ENCODE measurements around the gene CACNA2D3. TPM values are rescaled to one million over a fixed set of nuclear protein-coding genes. Genes with fewer than 3 reads are reported as not detected.

The CACNA2D3 gene
- total RNA-seq, 2 donors from 2014 or later = not detected

DNA sequence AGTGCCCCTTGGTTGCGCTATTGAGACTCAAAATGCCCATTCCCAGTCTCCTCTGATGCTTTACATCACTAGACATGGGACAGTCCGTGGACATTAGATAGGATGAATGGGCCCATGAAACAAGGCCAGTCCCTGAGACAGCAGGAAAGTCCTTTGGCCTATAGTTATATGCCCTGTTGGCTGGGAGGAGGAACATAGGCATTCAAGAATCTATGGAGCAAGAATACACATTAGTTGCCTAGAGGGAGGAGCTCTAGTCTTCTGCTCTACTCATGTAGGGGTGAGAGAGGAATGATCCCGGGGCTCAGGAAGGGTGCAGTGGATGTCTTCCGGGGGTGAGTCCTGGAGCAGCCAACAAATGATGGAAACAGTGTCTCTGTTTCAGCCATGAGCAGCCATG lies 863.5 kb downstream of the CACNA2D3 start:
- DNase-seq (ENCODE audit: low spot score in 2 of 2) (no peak), ATAC-seq (no peak)
- Mint-ChIP-seq H3K27ac (no peak overlapping the region), H3K9me3 (peaks cover 5 to 23% of the 10 kb centered on the region in 2 donors), H3K36me3 (no peaks in the 10 kb centered on the region)

GRCh38 chr3:54986294-54986693 lies 863.9 kb downstream of the CACNA2D3 start:
- DNase-seq (ENCODE audit: low spot score in 2 of 2) (no peak), ATAC-seq (no peak)
- Mint-ChIP-seq H3K27ac (no peak overlapping the region), H3K36me3 (no peaks in the 10 kb centered on the region), H3K9me3 (peaks cover 2 to 18% of the 10 kb centered on the region in 2 donors)

DNA sequence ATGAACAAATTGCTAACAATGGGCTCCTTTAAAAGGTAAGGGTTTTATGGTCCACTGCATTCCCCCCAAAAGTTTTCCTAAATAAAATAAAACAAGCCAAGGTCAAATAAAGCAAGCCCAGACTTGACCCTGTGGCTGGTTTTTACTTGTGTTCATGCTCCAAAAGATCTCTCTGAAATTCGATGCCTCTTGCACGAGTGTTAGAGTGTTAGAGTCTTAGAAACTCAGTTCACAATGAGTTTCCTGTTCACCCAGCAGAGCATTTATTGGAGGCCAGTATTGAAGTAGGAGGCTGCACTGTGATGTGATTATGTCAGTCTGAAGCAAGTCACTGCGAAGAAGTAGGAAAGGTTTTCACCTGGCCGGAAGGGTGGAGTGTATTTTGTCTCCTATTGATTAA lies 865.4 kb downstream of the CACNA2D3 start:
- peaks cover 7 to 14% of the 10 kb centered on the region in 2 donors for H3K9me3 Mint-ChIP-seq
- ATAC-seq (no peak), DNase-seq (ENCODE audit: low spot score in 2 of 2) (no peak)
- H3K27ac Mint-ChIP-seq = no peak overlapping the region
- no peaks in the 10 kb centered on the region for H3K36me3 Mint-ChIP-seq

DNA sequence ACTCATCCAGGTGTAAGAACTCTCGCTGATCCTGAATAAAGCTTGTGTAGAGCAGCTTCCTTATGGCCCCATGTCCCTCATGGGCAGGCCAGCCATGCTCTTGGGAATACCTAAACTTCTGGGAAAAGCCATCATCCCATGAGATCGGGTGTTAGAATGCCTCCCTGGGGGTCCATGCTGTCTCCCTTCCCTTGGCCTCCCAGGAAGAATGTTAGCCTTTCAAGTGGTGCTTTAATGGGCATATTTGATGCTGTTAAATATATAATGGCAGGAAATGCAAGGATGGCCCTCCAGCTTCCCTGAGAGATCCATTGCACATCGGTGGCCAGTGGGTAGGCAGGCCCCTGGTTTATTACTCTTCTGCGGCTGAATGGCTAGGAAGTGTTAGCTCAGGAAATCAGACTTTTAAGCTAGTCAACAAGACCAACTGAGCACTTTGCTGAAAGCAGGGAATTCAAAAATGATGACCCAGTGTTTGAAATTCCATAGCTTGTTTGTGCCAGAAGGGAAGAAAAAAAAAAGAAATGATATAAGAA lies 866.0 kb downstream of the CACNA2D3 start:
- DNase-seq (ENCODE audit: low spot score in 2 of 2) (no peak), ATAC-seq (no peak)
- Mint-ChIP-seq H3K36me3 (no peaks in the 10 kb centered on the region), H3K9me3 (peaks cover 8 to 14% of the 10 kb centered on the region in 2 donors), H3K27ac (no peak overlapping the region)

- DNase-seq (ENCODE audit: low spot score in 2 of 2) = no peak
- peaks cover 8 to 14% of the 10 kb centered on the region in 2 donors for H3K9me3 Mint-ChIP-seq
- ATAC-seq = no peak
- no peak overlapping the region for H3K27ac Mint-ChIP-seq
- H3K36me3 Mint-ChIP-seq = no peaks in the 10 kb centered on the region
Measured at GRCh38 chr3:54988838-54989630, 866.7 kb downstream of the CACNA2D3 start.

- Mint-ChIP-seq H3K36me3 (no peaks in the 10 kb centered on the region), H3K9me3 (peaks cover 10 to 13% of the 10 kb centered on the region in 2 donors)
- no peak for DNase-seq (ENCODE audit: low spot score in 2 of 2)
Measured at GRCh38 chr3:54994111-54994513, 871.8 kb downstream of the CACNA2D3 start.

GRCh38 chr3:54999159-54999558 lies 876.8 kb downstream of the CACNA2D3 start:
- no peak for DNase-seq (ENCODE audit: low spot score in 2 of 2)
- ATAC-seq = no peak
- no peak overlapping the region for H3K27ac Mint-ChIP-seq
- H3K36me3 Mint-ChIP-seq = no peaks in the 10 kb centered on the region
- H3K9me3 Mint-ChIP-seq = peaks cover 4 to 5% of the 10 kb centered on the region in 2 donors

More at GRCh38 chr3:54994111-54994513, 871.8 kb downstream of the CACNA2D3 start:
- no peak for ATAC-seq
- H3K27ac Mint-ChIP-seq = no peak overlapping the region

DNA sequence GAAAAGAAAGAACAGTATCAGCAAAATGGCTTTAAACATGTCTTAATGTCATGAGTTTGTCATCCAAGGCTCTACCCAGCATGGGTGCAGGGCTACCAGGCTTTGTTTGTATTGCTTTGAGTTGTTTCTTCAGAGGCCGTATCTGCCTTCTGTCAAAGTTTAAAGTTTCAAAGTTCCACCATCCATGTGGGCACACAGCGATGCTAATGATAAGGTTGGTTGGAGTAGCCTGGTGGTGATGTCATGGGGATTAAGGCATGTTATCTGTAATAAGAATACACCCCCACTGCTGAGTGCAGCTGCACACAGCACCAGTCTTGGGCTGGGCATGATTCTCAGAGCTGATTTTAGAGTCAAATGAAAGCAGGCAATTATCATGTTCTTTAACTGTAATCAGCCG lies 877.5 kb downstream of the CACNA2D3 start:
- no peak for ATAC-seq
- no peaks in the 10 kb centered on the region for H3K36me3 Mint-ChIP-seq
- no peak overlapping the region for H3K27ac Mint-ChIP-seq
- DNase-seq (ENCODE audit: low spot score in 2 of 2) = no peak
- peaks cover 3 to 5% of the 10 kb centered on the region in 2 donors for H3K9me3 Mint-ChIP-seq

GRCh38 chr3:55000546-55000945 lies 878.2 kb downstream of the CACNA2D3 start:
- DNase-seq (ENCODE audit: low spot score in 2 of 2) (no peak), ATAC-seq (no peak)
- no peak overlapping the region for H3K27ac Mint-ChIP-seq

DNA sequence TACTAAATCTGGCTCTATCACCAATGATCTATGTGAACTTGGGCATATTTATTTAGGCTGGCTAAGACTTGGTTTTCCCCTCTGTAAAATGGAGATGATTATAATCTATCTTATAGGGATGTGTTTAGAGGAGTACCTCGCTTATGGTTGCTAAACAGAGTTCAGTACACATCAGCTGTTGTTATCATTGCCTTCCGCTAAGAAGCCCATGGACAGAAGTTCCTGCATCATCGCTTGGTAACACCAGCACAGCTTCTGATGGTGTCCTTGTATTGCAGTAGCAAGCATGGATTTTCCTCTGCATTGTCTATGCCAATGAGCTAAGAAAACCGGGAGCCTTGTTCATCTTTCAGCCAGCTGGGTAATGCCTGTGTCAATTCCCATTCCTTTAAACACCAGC lies 878.6 kb downstream of the CACNA2D3 start:
- H3K36me3 Mint-ChIP-seq = no peaks in the 10 kb centered on the region

More at GRCh38 chr3:55000546-55000945, 878.2 kb downstream of the CACNA2D3 start:
- H3K36me3 Mint-ChIP-seq = no peaks in the 10 kb centered on the region
- peaks cover 3 to 5% of the 10 kb centered on the region in 2 donors for H3K9me3 Mint-ChIP-seq

GRCh38 chr3:55002416-55002930 lies 880.1 kb downstream of the CACNA2D3 start:
- no peak overlapping the region for H3K27ac Mint-ChIP-seq
- H3K9me3 Mint-ChIP-seq = peaks cover 0 to 3% of the 10 kb centered on the region in 2 donors
- no peaks in the 10 kb centered on the region for H3K36me3 Mint-ChIP-seq
- ATAC-seq (no peak), DNase-seq (ENCODE audit: low spot score in 2 of 2) (no peak)

More for the DNA sequence above, 878.6 kb downstream of the CACNA2D3 start:
- Mint-ChIP-seq H3K27ac (no peak overlapping the region), H3K9me3 (peaks cover under 1 to 3% of the 10 kb centered on the region in 2 donors)
- no peak for ATAC-seq
- DNase-seq (ENCODE audit: low spot score in 2 of 2) = no peak

DNA sequence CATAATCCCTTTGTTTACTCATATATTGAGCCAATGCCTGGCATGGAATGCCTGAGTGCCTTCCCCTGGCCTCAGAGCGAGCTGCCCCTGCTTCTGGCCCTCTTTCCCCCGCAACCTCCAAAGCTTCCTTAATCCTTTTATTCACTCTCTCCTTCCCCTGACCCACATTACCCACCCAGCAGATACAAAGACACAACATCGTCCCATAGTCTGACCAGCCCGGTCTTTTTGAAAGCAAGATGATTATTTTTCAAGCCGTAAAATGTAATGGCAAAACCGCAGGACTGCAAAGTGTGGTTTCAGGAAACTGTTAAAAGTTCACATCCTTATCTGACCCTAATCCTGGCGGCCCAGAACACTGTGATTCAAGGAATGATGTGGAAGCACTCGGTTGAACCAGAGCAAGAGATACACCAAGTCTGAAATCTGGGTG lies 883.9 kb downstream of the CACNA2D3 start:
- DNase-seq (ENCODE audit: low spot score in 2 of 2) (no peak), ATAC-seq (no peak)
- no peaks in the 10 kb centered on the region for H3K36me3 Mint-ChIP-seq
- peaks cover 0 to 3% of the 10 kb centered on the region in 2 donors for H3K9me3 Mint-ChIP-seq
- no peak overlapping the region for H3K27ac Mint-ChIP-seq

DNA sequence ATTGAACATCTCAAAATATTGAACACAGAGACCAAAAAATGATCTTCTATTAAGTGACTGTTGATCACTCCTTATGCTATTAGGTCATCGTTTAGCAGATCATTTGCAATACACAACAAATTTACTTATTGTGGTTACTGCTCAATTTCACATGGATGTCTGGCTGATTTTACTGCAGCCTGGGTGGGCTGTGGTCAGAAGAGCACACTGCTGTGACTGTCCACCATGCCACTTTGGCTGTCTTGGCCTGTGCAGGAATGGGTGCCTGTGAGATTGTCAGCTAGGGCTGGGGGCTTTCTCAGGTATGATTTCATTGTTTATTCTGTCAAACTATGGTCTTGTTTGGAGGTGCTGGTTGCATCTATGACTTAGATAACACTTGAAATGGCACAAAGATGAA lies 885.6 kb downstream of the CACNA2D3 start:
- DNase-seq (ENCODE audit: low spot score in 2 of 2) (no peak), ATAC-seq (no peak)
- H3K36me3 Mint-ChIP-seq = no peaks in the 10 kb centered on the region
- peaks cover 4 to 8% of the 10 kb centered on the region in 2 donors for H3K9me3 Mint-ChIP-seq
- H3K27ac Mint-ChIP-seq = no peak overlapping the region

DNA sequence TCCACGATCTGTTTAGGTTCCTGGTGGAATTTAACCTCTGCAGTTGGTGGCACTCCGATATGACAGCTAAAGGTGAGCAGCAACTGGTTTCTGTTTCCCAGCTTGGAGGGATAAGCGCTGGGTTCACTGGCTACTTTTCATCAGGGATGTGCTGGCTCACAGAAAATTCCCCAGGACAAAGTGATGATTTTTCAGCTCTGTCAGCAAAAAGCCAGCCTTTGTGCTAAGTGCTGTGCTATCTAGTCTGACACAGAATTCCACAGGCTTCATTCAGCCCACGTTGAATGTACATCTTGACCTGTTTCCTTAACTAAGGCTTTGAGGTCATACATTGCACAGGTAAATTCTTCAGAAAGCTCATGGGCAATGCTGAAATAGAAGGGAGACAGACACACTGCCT lies 887.0 kb downstream of the CACNA2D3 start:
- peaks cover 4 to 15% of the 10 kb centered on the region in 2 donors for H3K9me3 Mint-ChIP-seq
- ATAC-seq = no peak

DNA sequence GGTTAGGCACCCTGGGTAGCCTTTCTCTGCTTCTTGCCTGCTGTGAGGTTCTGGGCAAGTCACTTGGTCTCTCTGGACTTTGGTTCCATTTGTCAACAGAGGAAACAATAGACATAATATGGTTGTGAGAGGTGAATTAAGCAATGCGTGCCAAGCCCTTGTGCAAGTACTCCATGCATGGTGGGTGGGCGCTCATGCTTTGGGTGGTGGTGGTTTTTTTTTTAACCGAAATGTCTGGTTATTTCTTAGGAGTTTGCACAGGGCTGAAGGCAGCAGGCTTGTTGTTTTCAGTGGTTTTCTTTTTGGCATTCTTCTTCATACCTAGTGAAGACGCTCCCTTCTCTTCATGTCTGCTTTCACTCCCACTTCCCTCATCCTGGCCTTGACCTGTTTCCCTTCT lies 889.7 kb downstream of the CACNA2D3 start:
- H3K36me3 Mint-ChIP-seq = no peaks in the 10 kb centered on the region
- DNase-seq (ENCODE audit: low spot score in 2 of 2) (no peak), ATAC-seq (no peak)
- no peak overlapping the region for H3K27ac Mint-ChIP-seq
- H3K9me3 Mint-ChIP-seq = peaks cover 4 to 12% of the 10 kb centered on the region in 2 donors

More for the DNA sequence above, 887.0 kb downstream of the CACNA2D3 start:
- H3K36me3 Mint-ChIP-seq = no peaks in the 10 kb centered on the region
- no peak overlapping the region for H3K27ac Mint-ChIP-seq
- DNase-seq (ENCODE audit: low spot score in 2 of 2) = no peak

DNA sequence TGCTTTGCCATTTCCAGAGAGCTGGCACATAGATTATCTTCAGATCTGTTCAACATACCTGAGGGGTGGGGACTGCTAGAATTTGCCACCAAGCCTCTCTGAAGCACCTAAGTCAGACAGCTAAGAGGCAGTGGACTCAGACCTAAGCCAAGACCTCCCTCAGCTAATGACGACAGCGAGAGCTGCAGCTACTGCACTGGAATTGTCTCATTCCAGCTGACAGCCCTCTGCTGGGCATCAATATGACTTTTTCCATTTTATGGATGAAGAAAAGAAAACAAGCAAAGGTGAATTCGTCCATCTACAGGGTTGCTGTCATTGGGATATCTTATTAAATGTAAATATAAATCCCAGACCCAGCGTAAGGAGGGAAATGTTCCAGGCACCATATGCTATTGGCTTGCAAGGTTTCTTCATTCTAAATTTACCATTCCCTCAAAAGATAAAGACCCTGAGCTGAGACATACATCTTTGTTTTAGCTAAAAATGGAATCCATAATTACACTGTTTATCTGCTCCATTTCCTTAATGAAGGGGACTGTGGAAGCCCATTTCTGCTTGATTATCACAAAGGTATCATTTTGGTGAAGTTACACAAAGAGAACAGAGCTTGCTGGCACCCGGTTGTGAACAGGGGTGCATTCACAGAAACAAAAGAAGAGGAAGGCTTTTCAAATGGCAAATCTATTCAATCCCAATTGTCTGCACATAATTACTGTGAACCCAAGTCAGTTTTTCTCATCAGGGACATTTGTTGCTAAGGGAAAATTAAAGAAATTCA lies 891.0 kb downstream of the CACNA2D3 start:
- no peaks in the 10 kb centered on the region for H3K36me3 Mint-ChIP-seq
- DNase-seq (ENCODE audit: low spot score in 2 of 2) (no peak), ATAC-seq (no peak)
- H3K9me3 Mint-ChIP-seq = peaks cover 4 to 12% of the 10 kb centered on the region in 2 donors
- no peak overlapping the region for H3K27ac Mint-ChIP-seq

DNA sequence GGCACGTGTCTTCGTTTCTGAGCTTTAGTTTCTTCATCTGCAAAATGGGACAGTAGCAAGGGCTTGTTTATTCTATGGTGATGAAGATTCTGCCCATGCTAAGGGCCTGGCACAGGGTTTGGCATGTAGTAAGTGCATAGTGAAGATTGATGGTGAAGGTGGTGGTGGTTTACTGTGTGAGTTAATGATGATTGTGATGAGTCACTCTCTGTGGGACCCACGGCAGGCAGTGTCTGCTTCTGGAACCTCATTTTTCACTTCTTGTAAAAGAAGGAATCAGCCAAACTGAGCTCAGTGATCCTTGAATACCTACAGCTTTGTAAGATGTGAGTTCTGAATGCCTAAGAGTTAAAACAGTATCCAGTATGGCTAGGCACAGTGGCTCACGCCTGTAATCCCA lies 891.7 kb downstream of the CACNA2D3 start:
- ATAC-seq (no peak), DNase-seq (ENCODE audit: low spot score in 2 of 2) (no peak)
- H3K36me3 Mint-ChIP-seq = no peaks in the 10 kb centered on the region
- H3K9me3 Mint-ChIP-seq = peaks cover 8 to 12% of the 10 kb centered on the region in 2 donors
- no peak overlapping the region for H3K27ac Mint-ChIP-seq
